Left ventricle myocardium inferior (tissue), 1 donor: ENCODE data around the gene MKLN1. TPM values are rescaled to one million over a fixed set of nuclear protein-coding genes. Genes with fewer than 3 reads are reported as not detected.
"Not testable (repeated sequence)": the region's sequence is repeated elsewhere in the genome, so short reads cannot be mapped to it uniquely, and the experiment has no call there.

Experiments used
- DNase-seq: peaks from one replicate; pipeline ENCODE4 v3.0.0-alpha.2; 2020
- H3K27ac ChIP-seq: fragments of 200-600 bp; replicated peaks from 2 replicates; pipeline ENCODE4 v1.8.0; 2021
- H3K27me3 ChIP-seq: fragments of 200-600 bp; 2 replicates; pipeline ENCODE4 v1.8.0; 2021; ENCODE audit warnings: low read depth
- H3K36me3 ChIP-seq: fragments of 200-600 bp; 2 replicates; pipeline ENCODE4 v1.8.0; 2021
- H3K4me1 ChIP-seq: fragments of 200-600 bp; 2 replicates; pipeline ENCODE4 v1.8.0; 2021
- H3K4me3 ChIP-seq: fragments of 200-600 bp; 2 replicates; pipeline ENCODE4 v1.8.0; 2021; ENCODE audit warnings: mild to moderate bottlenecking, moderate library complexity
- H3K9me3 ChIP-seq: fragments of 200-600 bp; replicated peaks from 2 replicates; pipeline ENCODE4 v1.8.0; 2021
- CTCF ChIP-seq: fragments of 200-600 bp; IDR thresholded peaks from 2 replicates; pipeline ENCODE4 v1.8.0; 2021; ENCODE audit warnings: antibody characterized with exemption, mild to moderate bottlenecking, borderline replicate concordance
- intact Hi-C: fragments of 100-400 bp; cut with micrococcal nuclease; formaldehyde crosslinking; loops from one replicate; pipeline ENCODE4 v1.11.0; 2022
- total RNA-seq: library from RNA; stranded (reverse); fragmentation: NEBNext Ultra II Directional; extraction: Animal tissue kit (Norgen Biotek cat#: 25700); gene quantifications from one replicate; pipeline ENCODE4 v1.2.1, GENCODE V29; 2021
- donor health status: DM: no; HTN: yes; CAD: no; lungs with severe emphysema.

Gene MKLN1
- total RNA-seq, 1 donor from 2014 or later, result 42.2 TPM

GRCh38 chr7:131302876-131303707 is 24.6 kb upstream of the MKLN1 start:
- Histone ChIP-seq H3K27me3 (no peaks in the 10 kb centered on the region), H3K36me3 (no peaks in the 10 kb centered on the region), H3K27ac (peak overlapping the region; percentile 73), H3K9me3 (peaks cover 13% of the 10 kb centered on the region), H3K4me3 (no peak overlapping the region), H3K4me1 (peaks cover 49% of the 10 kb centered on the region)
- TF ChIP-seq CTCF, result peak; percentile 72
- peak; percentile 23 for DNase-seq
- intact Hi-C loops, result loop anchor here (10.0 kb wide), 1 partner anchor 198 kb away; no protein-coding TSS in a partner anchor

GRCh38 chr7:131305152-131305551 is 22.5 kb upstream of the MKLN1 start:
- no peak for DNase-seq
- no peak for TF ChIP-seq CTCF
- H3K4me3 ChIP-seq, result no peak overlapping the region
- peaks cover 13% of the 10 kb centered on the region for H3K9me3 ChIP-seq
- H3K27ac ChIP-seq, result no peak overlapping the region
- no peaks in the 10 kb centered on the region for H3K27me3 ChIP-seq
- intact Hi-C loops, result loop anchor here (10.0 kb wide), 1 partner anchor 200 kb away; no protein-coding TSS in a partner anchor
- H3K4me1 ChIP-seq, result peaks cover 32% of the 10 kb centered on the region
- no peaks in the 10 kb centered on the region for H3K36me3 ChIP-seq

GRCh38 chr7:131306041-131306440 is 21.6 kb upstream of the MKLN1 start:
- H3K9me3 ChIP-seq, result peaks cover 13% of the 10 kb centered on the region
- H3K4me3 ChIP-seq, H3K27ac ChIP-seq, H3K36me3 ChIP-seq, H3K27me3 ChIP-seq, DNase-seq: not testable (repeated sequence)
- intact Hi-C loops, result loop anchor here (10.0 kb wide), 1 partner anchor 201 kb away; no protein-coding TSS in a partner anchor
- peaks cover 23% of the 10 kb centered on the region for H3K4me1 ChIP-seq

DNA sequence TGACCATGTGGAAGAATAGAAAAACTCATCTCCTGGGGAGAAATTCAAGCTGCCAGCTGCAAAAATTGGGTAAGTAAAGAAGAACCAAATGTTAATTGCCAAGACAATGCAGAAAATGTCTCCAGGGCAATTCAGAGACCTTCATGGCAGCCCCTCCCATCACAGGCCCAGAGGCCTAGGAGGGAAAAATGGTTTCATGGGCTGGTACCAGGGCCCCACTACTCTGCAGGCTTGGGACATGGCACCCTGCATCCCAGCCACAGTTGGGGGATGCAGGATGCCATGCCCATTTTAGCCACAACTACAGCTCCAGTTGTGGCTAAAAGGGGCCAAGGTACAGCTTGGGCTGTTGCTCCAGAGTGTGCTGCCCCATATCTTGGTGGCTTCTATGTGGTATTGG is 20.9 kb upstream of the MKLN1 start:
- Histone ChIP-seq H3K36me3 (no peaks in the 10 kb centered on the region), H3K27me3 (no peaks in the 10 kb centered on the region), H3K4me1 (peaks cover 16% of the 10 kb centered on the region), H3K9me3 (peaks cover 13% of the 10 kb centered on the region), H3K27ac (no peak overlapping the region), H3K4me3 (no peak overlapping the region)
- intact Hi-C loops, result loop anchor here (10.0 kb wide), 1 partner anchor 202 kb away; no protein-coding TSS in a partner anchor
- no peak for TF ChIP-seq CTCF
- DNase-seq, result no peak

DNA sequence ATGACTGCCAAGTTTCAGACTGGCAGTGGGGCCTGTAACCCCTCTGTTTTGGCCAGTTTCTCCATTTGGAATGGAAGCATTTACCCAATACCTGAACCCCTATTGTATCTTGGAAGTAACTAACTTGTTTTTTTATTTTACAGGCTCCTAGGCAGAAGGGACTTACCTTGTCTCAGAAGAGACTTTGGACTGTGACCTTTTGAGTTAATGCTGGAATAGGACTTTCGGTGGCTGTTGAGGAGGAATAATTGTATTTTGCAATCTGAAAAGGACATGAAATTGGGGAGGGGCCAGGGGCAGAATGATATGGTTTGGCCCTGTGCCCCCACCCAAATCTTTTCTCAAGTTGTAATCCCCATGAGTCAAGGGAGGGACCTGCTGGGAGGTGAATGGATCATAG is 20.0 kb upstream of the MKLN1 start:
- Histone ChIP-seq H3K36me3 (peaks cover 4% of the 10 kb centered on the region), H3K27me3 (no peaks in the 10 kb centered on the region), H3K9me3 (peaks cover 14% of the 10 kb centered on the region), H3K4me3 (no peak overlapping the region), H3K27ac (no peak overlapping the region), H3K4me1 (peaks cover 8% of the 10 kb centered on the region)
- no peak for DNase-seq
- no peak for TF ChIP-seq CTCF
- intact Hi-C loops, result loop anchor here (10.0 kb wide), 1 partner anchor 203 kb away; no protein-coding TSS in a partner anchor

DNA sequence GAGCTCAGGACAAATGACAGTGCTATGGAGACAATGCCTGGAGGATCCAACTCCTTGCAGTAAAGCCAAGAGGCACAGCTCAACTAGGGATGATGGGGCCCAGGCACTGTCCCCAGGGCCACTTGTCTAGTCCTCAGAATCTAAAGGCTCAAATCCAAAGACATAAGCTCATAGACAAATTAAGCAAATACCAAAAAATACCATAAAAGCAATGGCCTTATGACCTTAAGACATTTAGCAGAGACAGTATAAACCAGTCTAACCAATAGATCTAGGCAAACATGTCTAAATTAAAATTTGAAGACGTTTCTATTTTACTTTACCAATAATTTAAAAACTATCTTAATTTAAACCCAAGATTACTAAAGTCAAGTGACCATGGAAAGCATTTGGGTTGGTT is 14.8 kb upstream of the MKLN1 start:
- DNase-seq, result no peak
- peaks cover 5% of the 10 kb centered on the region for H3K9me3 ChIP-seq
- H3K4me3 ChIP-seq, result no peak overlapping the region
- H3K36me3 ChIP-seq, result peaks cover 11% of the 10 kb centered on the region
- no peak for TF ChIP-seq CTCF
- no peak overlapping the region for H3K27ac ChIP-seq
- H3K4me1 ChIP-seq, result no peaks in the 10 kb centered on the region
- no peaks in the 10 kb centered on the region for H3K27me3 ChIP-seq
- intact Hi-C loops, result loop anchor here (10.0 kb wide), 1 partner anchor 118 kb away; no protein-coding TSS in a partner anchor
